HFF-Myc (cell line): ENCODE data around the gene JARID2.

Source experiments
- DNase-seq: peaks from one replicate; pipeline ENCODE4 v3.0.0-alpha.2; 2011; ENCODE audit warnings: low read depth; ENCODE audit errors: extremely low read depth
- H3K4me3 ChIP-seq: replicated peaks from 2 replicates; pipeline ENCODE4 v1.5.1; 2011; ENCODE audit warnings: low read depth, mild to moderate bottlenecking, control low read depth, low read length
- TF ChIP-seq, protein P1 (sequence below): IDR thresholded peaks from 2 replicates; pipeline ENCODE4 v1.5.1; 2012; ENCODE audit warnings: mild to moderate bottlenecking, low read depth, low read length, control low read depth; ENCODE audit errors: missing control alignments

The JARID2 gene

DNA sequence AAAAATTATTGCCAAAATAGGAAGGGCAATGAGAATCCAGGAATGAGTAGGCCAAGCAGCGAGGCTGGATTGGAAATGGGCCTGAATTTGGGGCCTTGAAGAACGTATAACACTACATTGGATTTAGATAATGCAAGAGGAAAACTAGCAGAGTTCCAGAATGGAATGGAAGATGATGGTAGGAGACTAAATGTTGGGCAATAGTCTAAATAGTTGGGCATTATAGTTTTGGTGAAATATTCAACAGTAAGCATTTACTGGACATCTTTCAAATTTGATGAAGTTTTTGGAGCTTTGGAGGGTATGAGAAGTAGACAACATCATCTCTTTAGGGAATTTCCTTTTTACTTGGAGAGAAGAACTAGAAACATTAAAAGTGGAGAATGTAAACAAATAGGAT, 3.4 kb upstream of the JARID2 start:
- no peak for DNase-seq
- no peak overlapping the region for H3K4me3 ChIP-seq
- TF ChIP-seq, protein P1, sequence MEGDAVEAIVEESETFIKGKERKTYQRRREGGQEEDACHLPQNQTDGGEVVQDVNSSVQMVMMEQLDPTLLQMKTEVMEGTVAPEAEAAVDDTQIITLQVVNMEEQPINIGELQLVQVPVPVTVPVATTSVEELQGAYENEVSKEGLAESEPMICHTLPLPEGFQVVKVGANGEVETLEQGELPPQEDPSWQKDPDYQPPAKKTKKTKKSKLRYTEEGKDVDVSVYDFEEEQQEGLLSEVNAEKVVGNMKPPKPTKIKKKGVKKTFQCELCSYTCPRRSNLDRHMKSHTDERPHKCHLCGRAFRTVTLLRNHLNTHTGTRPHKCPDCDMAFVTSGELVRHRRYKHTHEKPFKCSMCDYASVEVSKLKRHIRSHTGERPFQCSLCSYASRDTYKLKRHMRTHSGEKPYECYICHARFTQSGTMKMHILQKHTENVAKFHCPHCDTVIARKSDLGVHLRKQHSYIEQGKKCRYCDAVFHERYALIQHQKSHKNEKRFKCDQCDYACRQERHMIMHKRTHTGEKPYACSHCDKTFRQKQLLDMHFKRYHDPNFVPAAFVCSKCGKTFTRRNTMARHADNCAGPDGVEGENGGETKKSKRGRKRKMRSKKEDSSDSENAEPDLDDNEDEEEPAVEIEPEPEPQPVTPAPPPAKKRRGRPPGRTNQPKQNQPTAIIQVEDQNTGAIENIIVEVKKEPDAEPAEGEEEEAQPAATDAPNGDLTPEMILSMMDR = no peak

DNA sequence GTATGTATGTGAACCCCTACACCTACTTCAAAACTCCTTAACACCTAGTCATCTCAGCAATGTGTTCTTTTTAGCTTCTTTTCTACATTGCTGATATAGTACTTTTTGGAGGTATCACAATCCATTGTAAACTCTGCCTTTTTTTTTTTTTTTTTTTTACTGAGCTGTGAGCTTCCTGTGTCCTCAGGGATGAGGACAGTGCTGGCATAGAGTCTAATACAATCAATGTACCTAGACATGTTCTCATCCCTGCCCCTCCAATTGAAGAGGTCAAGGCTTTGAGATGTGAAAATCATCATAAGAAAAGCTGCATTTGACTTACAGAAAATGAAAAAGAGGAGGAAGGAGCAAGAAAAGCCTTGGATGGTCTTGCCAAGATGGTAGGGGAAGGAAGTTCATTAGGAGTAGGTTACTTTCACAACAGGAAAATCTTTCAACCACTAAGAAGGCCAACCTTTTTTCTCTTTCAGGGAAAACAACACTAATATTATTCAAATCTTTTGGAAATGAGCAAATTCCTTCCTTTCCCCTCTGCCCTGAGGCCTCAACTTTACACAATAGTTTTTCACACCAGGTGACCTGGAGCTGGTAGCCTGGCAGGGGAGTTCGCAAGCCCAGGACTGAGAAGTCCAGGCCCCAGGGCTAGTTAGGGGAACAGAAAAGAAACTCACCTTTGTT, 2.8 kb upstream of the JARID2 start:
- H3K4me3 ChIP-seq = no peak overlapping the region
- TF ChIP-seq, protein P1 = no peak
- no peak for DNase-seq

DNA sequence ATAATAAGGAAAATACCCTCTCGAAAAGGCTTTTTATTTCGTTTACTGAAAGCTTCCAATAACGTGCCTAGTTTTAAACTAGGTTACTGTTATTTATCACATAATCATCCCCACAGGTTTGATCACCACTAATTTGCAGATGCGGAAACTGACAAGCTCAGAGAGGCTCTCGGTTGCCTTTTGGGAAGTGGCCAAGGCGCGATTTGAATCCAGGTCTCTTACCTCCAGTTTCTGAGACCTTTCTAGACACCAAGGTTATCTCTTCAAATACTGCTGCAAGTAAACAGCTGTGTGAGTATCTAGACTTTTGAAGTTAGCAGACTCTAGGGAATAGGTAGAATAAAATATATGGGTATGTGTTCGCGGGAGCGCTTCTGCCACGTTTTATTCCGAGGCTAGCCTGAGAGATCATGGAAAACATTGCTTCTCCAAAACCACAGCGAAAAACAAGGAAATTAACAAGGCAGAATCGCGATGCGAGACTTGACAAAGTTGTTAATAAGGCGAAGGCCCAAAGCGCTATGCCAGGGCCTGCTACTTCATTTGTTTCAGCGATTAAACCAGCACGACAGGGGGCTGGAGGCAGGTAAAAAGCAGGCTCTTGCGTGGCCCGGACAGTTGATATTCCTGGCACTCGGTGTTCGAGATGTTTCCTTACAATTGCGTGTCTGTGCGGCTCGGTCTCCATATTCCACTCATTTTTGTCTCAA, 1.8 kb upstream of the JARID2 start:
- peak overlapping the region; percentile 85 for H3K4me3 ChIP-seq
- no peak for DNase-seq
- TF ChIP-seq, protein P1 = no peak

DNA sequence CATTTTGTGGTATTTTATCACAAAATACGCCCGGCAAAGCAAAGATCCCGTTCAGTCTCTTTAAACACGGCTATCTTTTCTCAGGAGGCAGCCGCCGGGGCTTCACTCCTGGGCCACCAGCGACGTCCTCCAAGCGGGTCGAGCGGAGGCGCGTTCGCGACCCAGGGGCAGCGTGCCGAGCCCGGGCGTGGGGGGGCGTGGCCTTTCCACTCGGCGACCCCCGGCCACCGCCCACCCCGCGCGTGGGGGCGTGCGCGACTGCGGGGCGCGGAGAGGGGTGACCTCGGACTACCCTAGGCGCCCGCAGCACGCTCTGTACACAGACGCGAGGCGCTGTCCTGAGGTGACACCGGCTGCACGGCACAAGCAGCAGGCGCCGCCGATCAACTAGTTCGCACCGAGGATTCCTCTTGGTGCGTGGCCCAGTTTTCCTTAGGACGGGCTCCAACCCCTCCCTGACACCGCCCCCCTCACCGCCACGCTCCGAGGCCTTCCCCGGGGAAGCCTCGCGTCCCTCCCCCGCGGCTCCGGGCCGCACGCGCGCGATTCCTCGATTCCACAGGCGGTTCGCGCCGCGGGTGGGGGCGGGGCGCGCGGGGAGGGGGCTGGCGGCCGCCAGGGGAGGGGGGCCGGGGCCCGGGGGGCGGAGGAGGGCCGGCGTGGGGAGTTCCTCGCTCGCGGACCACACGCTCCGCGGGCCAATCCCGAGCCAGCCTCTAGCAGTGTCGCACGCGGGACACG, 1.1 kb upstream of the JARID2 start:
- H3K4me3 ChIP-seq = peak overlapping the region; percentile 85
- TF ChIP-seq, protein P1 = no peak
- no peak for DNase-seq

GRCh38 chr6:15246217-15246665, 372 bp downstream of the JARID2 start:
- peak overlapping the region; percentile 85 for H3K4me3 ChIP-seq
- TF ChIP-seq, protein P1 = no peak
- DNase-seq = no peak

DNA sequence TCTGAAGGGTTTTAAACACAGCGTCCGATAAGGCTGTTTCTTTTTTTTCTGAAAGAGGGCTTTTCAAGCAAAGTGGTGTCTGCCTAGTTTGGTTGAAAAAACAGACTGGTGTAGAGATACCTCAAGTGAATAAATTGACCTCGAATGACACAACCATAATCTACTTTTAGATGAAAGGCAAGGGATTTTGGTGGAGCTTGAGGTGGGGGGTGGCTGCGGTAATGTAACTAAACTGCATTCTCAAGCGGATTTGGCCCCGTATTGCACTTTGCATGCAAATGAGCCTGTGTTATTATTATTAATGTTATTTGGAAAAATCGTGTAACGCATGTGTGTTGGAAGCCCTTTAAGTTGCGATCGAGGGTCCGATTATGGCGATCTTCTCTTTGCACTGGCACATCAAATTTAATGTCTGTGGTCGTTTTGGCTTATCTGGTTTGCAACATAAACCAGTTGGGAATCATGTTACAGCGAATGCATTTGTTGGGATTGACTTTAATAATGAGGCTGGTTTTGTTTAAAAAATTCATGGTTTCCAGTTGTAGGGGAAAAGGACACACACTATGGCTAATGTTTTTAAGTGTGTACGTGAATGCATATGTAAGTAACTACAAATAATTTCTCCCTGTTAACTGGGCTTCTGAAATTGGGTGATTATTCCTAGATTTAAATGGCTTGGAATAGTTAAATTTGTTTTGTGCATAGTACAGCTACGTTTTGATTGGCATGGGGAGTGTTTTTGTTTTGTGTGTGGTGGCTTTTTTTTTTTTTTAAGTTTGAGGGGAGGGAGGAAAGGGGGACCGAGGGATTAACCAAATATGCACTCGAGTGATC, 1.0 kb downstream of the JARID2 start:
- TF ChIP-seq, protein P1 = no peak
- H3K4me3 ChIP-seq = peak overlapping the region; percentile 85
- no peak for DNase-seq
